Hypothalamus (tissue), 51 donors: Measurements from ENCODE around the gene FCN1.

Experiments
- DNase-seq, 51 donors: peaks; one replicate each; lab custom pipeline; 2025; lab: John Stamatoyannopoulos, UW

FCN1 gene

DNA sequence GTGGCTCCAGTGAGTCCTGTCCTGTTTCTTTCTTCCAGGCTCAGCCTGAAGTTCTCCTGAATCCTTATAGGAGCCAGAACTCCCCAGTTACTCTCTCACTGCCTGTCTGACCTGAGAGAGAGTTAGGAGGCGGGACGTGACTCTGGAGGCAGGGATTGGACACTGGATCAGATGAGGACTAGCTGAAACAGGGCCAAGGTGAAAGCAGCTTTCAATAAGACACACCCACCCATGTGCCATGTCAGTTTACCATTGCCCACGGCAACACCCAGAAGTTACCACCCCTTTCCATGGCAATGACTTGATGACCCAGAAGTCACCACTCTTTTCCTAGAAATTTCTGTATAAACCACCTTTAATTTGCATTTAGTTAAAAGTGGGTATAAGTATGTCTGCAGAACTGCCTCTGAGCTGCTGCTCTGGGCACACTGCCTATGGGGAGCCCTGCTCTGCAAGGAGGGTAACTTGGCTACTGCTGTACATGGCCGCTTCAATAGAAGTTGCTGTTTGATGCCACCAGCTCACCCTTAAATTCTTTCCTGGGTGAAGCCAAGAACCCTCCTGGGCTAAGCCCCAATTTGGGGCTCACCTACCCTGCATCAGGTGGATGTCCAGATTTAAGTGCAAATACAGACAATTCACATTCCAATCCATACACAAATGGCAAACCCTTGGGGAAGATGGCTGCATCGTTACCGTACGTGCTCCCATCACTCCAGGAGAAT is 23.4 kb downstream of the FCN1 start:
- DNase-seq = no peak

DNA sequence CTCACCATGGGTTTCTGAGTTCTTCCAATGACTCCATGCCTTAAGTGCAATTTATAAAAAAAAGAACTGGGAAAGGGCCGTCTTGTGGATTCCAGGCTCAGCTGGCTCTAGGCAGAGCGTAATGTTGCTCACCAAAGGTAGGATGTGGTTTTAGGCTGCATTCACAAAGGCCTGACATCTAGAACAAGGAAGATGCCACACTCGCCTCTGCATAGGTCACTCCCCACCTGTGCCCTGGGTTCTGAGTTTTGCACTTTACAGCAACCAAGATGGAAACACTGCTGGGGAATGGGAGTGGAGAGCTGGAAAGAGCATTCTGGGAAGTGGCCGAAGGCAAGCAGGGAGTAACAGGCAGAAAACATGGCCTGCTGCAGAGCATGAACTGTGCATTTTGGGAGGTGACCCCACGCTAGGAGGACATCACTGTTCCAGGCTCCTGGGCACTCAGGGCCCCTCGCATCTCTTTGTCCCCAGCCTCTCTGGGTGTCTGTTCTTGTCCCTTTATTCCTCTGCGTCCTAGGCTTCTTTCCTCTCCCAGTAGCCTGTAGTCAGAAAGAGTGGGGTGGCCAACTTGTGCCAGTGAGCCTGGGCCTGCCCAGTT is 24.8 kb downstream of the FCN1 start:
- no peak for DNase-seq

DNA sequence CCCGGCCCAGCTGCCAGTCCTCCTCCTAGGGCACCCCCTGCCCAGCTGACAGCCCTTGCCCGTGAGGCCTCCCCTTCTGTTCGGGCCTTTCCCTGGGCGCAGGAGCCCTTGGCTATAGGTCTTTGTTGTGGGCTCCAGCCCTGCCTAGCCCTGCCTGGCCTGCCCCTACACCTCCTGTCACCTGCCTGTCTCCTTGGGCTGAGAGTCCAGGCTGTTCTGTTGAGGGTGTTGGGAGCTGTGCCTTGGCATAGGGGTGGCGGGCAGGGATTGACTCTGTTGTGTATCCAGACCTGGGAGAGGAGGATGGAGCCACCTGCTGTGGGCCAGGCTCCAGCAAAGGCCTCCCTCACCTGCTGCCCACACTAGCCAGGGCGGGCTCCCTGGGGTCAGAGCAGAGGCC is 25.5 kb downstream of the FCN1 start:
- no peak for DNase-seq

DNA sequence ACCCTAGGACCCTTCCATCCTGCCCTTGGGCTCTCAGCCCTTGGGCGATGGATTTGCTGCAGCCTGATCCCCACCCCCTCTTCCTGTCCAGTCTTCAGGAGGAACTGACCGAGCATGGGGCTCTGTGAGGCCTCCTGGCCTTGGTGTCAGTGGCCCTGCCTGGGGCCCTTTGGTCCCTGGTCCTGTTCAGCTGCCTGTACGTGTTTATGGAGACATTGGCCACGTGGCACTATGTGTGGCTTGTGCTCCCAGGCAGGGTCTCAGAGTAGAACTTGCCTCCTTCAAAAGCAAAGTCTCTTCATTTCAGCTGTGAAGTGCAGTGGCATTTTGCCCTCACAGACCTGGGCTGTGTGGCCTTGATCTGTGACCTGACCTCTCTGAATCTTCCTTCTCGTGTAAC is 26.0 kb downstream of the FCN1 start:
- no peak for DNase-seq

DNA sequence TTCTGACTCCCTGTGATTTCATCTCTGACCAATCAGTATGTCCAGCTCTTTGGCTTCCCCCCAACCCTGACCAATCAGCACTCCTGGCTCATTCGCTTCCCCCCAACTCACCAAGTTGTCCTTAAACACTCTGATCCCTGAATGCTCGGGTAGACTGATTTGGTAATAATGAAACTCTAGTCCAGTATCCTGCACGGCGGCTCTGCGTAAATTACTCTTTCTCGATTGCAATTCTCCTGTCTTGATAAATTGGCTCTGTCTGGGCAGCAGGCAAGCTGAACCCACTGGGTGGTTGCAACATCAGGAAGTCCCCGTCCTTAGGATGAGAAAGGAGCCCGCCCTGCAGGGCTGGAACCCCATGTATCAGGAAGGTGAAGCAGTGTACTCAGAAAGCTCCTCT is 26.7 kb downstream of the FCN1 start:
- DNase-seq = no peak

DNA sequence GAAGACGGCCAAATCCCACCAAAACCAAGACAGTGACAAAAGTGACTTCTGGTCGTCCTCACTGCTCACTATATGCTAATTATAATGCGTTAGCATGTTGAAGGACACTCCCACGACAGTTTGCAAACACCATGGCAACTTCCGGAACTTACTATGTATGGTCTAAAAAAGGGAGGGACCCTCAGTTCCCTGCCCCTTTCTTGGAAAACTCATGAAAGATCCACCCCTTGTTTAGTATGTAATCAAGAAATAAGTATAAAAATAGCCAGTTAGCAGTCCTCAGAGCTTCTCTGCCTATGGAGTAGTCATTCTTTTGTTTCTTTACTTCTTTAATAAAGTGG is 27.6 kb downstream of the FCN1 start:
- no peak for DNase-seq

DNA sequence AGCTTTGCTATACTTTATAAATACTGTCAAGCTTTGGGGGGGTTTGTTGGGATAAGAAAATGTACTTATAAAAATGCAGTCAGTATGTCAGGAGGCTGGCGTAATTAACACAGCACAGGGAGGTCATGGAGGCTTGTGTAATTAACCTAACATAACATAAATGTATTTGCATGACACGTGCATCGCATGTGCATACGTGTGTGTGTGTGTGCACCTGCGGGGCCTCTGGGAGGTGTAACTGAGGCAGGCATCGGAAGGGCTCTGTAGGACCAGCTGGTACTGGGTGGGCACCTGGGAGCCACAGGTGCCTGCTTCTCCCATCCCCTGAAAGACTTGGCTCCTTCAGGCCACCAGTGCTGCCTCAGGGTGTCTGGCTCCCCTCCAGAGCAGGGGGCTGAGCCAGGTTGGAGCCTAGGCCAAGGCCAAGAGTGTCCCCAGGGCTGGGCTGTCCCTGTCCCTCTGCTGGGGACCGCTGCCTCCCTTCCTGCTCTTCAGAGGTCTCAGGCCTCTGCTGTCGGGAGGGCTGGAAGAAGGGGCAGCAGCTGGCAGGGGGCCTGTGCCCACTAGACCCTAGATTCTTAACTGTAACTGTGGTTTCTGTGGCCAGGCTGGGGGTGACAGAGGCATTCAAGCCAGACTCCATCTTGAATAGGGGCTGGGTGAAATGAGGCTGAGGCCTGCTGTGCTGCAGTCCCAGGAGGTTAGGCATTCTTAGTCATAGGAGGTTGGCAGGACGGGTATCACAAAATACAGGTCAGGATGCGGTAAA is 28.1 kb downstream of the FCN1 start:
- DNase-seq = no peak

DNA sequence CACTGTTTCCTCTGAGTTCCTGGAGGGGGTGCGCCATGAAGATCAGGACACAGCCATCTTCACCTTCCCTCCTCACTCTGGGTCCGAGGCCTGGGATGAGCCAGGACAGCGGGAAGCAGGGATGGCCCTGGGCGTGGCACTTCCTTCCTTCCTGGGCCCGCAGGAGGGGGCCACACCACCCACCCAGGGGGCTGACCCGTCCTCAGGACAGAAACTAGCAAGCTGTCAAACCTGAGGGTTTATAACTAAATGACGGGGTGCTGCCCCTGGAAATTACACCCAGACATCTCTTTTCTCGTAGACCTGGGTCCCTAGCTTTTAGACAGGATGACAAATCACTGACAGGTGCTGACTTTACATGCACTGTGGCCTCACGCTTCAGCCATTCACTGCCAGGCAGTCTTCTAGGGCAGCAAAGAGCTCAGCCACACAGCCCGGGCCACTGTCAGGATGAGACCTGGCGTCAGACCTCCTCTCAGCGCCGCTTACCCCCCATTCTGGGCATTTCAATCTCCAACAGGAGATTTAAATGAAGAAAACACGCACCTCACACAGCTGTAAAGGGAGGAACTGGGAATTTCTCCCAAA is 29.0 kb downstream of the FCN1 start:
- no peak for DNase-seq

DNA sequence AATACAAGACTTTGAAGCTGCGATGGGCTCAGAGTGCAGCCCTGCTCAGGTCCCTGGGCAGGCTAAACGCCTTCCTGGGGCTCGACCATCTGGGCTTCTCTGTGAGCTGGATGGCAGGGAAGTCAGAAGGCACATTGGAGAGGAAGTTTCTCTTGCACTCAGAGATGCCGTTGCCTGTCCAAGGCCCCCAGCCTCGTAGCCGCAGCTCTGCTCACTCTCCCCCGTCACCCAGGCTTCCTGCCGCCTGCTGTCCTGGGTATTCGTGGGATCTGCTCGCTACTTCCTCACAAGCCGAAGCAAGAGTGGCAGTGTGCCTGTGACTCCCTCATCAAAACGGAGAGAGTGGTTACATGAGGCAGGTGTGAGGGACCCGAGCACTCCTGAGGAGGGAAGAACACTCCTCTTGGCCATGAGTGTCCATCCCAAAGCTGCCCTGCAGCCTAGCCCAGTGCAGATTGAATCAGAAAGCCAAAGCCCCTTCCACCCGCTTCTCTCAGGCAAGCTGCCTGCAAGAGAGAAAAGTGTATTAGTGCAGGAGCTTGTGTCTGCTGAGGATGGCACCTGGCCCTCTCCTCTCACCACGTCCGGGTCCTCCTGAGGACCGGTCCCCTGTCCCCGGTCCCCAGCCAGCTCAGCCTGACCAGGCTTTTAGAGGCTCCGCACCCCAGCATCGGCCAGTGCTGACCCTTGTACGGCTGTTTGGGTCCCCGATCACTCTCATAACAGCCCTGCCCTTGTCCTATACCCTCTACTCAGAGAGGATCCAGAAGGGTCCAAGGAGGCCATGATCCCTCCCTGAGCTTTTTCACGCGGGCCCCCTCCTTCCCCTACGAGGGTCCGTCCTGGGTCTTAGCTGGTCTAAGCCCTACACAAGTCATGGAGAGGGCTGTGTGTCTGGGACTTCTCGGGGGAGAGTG is 29.8 kb downstream of the FCN1 start:
- DNase-seq = no peak

DNA sequence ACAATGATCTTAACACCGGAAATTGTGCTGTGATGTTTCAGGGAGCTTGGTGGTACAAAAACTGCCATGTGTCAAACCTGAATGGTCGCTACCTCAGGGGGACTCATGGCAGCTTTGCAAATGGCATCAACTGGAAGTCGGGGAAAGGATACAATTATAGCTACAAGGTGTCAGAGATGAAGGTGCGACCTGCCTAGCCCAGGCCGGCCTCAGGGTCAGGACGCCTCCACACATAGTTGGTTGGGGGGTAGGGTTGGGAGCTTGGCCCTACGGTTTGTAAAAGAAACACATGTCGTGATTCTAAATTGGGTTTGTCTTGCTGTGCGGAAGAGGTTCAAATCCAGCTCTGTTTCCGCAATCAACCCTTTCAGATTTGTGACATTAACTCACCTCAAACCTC is 30.5 kb downstream of the FCN1 start:
- no peak for DNase-seq

DNA sequence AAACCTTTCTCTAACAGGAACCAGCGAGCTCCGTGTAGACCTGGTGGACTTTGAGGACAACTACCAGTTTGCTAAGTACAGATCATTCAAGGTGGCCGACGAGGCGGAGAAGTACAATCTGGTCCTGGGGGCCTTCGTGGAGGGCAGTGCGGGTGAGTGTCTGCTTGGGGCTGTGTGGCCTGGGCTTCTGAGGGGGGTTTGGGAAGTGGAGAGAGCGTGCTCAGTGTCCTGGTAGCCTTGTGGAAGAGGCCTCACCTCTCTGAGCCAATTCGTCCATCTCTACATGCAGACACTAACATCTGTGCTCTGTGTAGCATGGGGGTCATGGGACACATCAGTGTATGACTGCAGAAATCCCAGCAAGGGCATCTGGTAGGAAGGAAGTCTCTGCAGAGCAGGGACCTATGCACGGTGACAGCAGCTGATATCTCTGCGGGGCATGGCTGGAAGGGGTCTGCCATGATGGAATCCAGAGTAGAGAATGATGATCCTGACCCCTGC is 31.2 kb downstream of the FCN1 start:
- no peak for DNase-seq

DNA sequence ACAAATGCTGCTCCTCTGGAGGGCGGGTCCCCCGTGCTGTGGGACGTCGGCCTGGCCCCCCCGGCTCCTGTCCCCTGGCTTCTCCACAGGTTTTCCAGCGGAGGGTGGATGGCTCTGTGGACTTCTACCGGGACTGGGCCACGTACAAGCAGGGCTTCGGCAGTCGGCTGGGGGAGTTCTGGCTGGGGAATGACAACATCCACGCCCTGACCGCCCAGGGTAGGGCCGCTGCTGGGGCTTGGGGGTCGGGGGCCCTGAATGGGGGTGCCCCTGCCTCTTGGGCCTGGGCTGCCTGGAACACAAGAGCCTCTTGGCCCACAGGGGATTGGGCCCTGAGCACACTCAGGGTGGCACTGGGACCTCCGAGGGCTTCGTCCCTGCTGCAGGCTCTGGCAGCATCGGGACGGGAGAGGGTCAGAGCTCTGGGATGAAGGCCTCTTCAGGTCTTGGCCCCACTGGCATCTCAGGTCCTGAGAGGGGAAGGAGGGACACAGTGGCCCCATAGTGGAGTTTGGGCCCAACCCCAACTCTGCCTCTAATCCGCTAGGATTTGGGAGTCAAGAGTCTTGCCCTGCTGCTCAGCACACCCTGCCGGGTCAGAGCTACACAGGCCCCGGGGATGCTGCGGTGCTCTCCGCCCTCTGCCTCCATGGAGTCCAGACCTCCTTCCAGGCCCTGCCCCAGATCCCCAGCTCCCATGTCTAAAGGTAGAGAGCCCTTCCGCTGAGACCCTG is 31.9 kb downstream of the FCN1 start:
- DNase-seq = no peak

DNA sequence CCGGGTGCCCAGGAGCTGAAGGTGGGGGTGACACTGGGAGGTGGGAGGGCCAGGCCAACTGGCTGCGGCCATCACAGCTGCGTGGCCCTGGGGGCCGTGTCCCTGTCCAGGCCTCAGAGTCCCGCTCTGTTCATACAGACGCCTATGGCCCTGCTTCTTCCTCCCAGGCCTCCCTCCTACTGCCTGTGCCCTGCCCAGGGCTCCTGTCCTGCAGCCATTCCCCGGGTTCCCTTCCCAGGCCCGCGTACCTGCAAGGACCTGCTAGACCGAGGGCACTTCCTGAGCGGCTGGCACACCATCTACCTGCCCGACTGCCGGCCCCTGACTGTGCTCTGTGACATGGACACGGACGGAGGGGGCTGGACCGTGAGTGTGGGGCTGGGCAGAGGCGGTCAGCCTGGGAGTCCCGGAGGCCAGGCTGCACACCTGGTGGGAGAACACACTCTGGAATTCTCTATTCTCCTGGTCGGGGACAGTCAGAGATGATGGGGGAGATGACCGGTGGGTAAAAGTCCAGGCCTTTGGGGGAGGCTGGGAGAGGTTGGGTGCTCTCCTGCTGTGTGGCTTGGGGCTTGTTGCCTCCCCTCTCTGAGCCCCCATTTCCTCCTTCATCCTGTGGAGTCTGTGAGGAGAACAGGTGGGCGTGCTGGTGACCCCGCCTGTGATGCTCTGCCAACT is 32.6 kb downstream of the FCN1 start:
- no peak for DNase-seq

DNA sequence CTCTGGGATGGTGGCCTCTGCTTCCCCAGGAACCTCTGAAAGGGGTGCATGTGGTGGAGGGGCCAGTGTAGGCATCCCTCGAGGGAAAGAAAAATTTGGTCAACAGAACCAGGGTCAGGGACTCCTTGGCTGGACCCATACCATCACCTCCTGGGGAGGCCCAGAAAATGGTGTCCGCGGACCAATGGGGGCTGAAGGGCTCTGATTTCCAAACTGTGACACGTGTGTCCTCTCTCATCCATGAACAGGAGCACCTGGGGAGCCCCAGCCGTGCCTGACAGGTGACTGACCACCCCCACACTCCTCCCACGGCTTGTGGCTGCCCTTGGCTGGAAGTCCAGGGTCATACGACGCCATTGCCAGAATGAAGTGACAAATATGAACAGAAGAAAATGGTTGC is 33.2 kb downstream of the FCN1 start:
- DNase-seq = no peak

DNA sequence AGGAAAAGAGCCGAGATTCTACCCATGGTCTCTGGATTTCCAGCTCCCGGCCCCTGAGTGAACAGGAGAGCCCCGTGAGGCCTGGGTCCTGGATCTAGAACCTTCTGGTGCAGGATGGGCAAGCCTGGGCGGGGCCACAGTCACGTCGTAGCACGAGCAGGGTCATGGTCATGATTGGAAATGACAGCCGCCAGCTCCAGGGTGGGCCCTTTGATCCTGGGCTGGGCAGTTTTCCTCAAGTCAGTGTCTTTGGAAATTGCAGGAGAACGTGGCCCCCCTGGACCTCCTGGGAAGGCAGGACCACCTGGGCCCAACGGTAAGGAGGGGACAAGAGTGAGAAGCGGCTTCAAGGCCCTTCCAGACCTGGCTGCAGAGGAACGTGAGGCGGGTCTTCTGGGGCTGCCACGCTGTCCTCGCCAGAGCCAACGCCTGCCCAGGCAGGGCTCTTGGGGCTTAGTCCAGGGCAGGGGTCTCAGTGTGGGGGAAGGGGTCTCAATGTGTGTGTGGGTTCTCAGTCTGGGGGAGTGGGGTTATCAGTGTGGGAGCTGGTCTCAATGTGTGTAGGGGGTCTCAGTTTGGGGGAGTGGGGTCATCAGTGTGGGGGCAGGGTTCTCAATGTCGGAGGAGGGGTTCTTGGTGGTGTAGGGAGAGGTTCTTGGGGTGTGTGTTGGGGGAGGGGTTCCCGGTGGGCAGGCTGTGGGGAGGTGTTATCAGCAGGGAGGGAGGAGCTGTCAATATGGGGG is 34.5 kb downstream of the FCN1 start:
- no peak for DNase-seq

DNA sequence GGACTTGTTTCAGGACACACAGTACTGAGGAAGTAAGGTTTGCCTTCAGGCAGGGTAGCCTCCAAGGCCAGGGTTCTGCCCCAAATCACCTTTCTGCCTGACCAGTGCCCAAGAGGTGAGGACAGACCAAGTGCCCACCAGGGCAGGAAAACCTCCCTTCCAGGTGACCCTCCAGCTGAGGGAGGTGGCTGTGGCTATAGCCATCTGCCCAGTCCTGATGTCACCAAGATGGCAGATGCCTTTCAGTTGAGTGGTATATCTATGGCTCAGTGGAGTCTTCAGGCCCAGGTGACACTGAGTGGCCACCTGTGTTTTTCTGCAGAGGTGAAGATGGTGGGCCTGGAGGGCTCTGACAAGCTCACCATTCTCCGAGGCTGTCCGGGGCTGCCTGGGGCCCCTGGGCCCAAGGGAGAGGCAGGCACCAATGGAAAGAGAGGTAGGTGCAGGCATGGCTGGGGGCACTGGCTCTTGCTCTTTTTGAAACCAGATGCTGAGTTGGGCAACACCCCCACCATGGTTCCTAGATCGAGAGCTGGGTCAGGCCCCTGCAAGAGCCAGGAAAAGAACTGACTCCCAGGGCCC is 35.4 kb downstream of the FCN1 start:
- no peak for DNase-seq

DNA sequence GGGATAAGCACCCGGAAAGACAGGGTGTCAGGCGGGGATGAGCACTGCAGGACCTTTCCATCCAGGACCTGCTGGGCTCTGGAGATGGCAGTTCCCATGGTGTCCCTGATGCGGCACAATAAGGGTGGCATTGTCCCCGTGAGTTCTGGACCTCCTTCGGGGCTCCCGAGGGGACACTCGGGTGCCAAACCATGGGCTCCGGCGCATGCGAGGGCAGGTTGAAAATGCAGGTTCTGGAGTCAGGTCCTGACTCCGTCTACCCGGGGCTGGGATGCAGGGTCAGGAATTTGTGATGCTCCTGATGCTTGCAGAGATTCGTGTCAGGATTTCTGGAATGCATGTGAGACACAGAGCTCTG is 36.4 kb downstream of the FCN1 start:
- no peak for DNase-seq
